NT2/D1 (cell line): ENCODE data around the gene UTRN.

Experiments
- SUZ12 ChIP-seq: IDR thresholded peaks from 2 replicates; pipeline ENCODE4 v1.6.1; 2011; ENCODE audit not compliant: insufficient read length, insufficient read depth; ENCODE audit errors: extremely low read depth
- YY1 ChIP-seq: IDR thresholded peaks from 2 replicates; pipeline ENCODE4 v1.6.1; 2011; ENCODE audit not compliant: insufficient read length, insufficient read depth

DNA sequence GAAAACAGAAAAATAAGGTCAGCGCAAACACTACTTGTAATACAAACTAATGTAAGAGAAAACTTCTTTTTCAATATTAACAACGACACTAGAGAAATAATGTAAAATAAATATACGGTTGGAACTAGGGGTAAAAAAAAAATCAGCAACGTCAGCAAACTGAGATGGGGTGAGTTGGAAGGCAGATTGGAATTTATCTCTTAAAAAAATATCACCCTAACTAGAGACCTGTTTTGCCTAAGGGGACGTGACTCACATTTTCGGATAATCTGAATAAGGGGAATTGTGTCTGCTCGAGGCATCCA is 705 bp upstream of the UTRN start:
- TF ChIP-seq YY1 (no peak), SUZ12 (no peak)
